Endothelial cell (in vitro differentiated cells): Measurements from ENCODE around the gene PRKCG. TPM values are rescaled to one million over a fixed set of nuclear protein-coding genes. Genes with fewer than 3 reads are reported as not detected.

Source experiments
- DNase-seq: peaks from one replicate; pipeline ENCODE4 v3.0.0; 2021; ENCODE audit warnings: low spot score
- H3K27ac Mint-ChIP-seq: one replicate; pipeline ENCODE4 v1.8.0; 2021; ENCODE audit warnings: mixed read lengths, inconsistent platforms; ENCODE audit not compliant: unreplicated experiment
- H3K27me3 Mint-ChIP-seq: one replicate; pipeline ENCODE4 v1.8.0; 2021; ENCODE audit warnings: mild to moderate bottlenecking, moderate library complexity, mixed read lengths, inconsistent platforms; ENCODE audit not compliant: unreplicated experiment
- H3K36me3 Mint-ChIP-seq: one replicate; pipeline ENCODE4 v1.8.0; 2021; ENCODE audit warnings: mild to moderate bottlenecking, low read depth, mixed read lengths, inconsistent platforms; ENCODE audit not compliant: unreplicated experiment
- H3K4me1 Mint-ChIP-seq: one replicate; pipeline ENCODE4 v1.8.0; 2021; ENCODE audit warnings: mild to moderate bottlenecking, mixed read lengths, inconsistent platforms; ENCODE audit not compliant: unreplicated experiment
- H3K4me3 Mint-ChIP-seq: one replicate; pipeline ENCODE4 v1.8.0; 2021; ENCODE audit warnings: mild to moderate bottlenecking, mixed read lengths, inconsistent platforms; ENCODE audit not compliant: unreplicated experiment
- H3K9me3 Mint-ChIP-seq: one replicate; pipeline ENCODE4 v1.8.0; 2021; ENCODE audit warnings: mixed read lengths, inconsistent platforms; ENCODE audit not compliant: unreplicated experiment
- total RNA-seq: library from RNA; stranded (reverse); fragmentation: NEBNext Ultra II Directional; extraction: Animal tissue kit (Norgen Biotek cat#: 25700); gene quantifications from one replicate; pipeline ENCODE4 v1.2.1, GENCODE V29; 2021; ENCODE audit not compliant: unreplicated experiment
- TF ChIP-seq, protein P1 (sequence below): fragments of 200-600 bp; sonication (generic); IDR thresholded peaks from one replicate; pipeline ENCODE4 v1.5.0; 2021; ENCODE audit warnings: antibody characterized with exemption; ENCODE audit not compliant: unreplicated experiment

Gene PRKCG
- total RNA-seq, 1 donor from 2014 or later = 0.92 TPM

DNA sequence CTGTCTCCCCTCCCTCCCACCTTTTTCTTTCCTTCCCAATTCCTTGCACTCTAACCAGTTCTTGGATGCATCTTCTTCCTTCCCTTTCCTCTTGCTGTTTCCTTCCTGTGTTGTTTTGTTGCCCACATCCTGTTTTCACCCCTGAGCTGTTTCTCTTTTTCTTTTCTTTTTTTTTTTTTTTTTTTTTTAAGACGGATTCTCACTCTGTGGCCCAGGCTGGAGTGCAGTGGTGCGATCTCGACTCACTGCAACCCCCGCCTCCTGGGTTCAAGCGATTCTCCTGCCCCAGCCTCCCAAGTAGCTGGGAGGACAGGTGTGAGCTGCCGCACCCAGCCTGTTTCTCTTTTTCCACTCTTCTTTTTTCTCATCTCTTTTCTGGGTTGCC, 7.4 kb upstream of the PRKCG start:
- DNase-seq = no peak
- peaks cover 51% of the 10 kb centered on the region for H3K36me3 Mint-ChIP-seq
- H3K9me3 Mint-ChIP-seq = peaks cover 4% of the 10 kb centered on the region
- TF ChIP-seq, protein P1, sequence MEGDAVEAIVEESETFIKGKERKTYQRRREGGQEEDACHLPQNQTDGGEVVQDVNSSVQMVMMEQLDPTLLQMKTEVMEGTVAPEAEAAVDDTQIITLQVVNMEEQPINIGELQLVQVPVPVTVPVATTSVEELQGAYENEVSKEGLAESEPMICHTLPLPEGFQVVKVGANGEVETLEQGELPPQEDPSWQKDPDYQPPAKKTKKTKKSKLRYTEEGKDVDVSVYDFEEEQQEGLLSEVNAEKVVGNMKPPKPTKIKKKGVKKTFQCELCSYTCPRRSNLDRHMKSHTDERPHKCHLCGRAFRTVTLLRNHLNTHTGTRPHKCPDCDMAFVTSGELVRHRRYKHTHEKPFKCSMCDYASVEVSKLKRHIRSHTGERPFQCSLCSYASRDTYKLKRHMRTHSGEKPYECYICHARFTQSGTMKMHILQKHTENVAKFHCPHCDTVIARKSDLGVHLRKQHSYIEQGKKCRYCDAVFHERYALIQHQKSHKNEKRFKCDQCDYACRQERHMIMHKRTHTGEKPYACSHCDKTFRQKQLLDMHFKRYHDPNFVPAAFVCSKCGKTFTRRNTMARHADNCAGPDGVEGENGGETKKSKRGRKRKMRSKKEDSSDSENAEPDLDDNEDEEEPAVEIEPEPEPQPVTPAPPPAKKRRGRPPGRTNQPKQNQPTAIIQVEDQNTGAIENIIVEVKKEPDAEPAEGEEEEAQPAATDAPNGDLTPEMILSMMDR = no peak
- H3K4me3 Mint-ChIP-seq = peak overlapping the region; percentile 91
- peaks cover 41% of the 10 kb centered on the region for H3K27me3 Mint-ChIP-seq
- H3K4me1 Mint-ChIP-seq = peaks cover 49% of the 10 kb centered on the region
- peak overlapping the region; percentile 97 for H3K27ac Mint-ChIP-seq

DNA sequence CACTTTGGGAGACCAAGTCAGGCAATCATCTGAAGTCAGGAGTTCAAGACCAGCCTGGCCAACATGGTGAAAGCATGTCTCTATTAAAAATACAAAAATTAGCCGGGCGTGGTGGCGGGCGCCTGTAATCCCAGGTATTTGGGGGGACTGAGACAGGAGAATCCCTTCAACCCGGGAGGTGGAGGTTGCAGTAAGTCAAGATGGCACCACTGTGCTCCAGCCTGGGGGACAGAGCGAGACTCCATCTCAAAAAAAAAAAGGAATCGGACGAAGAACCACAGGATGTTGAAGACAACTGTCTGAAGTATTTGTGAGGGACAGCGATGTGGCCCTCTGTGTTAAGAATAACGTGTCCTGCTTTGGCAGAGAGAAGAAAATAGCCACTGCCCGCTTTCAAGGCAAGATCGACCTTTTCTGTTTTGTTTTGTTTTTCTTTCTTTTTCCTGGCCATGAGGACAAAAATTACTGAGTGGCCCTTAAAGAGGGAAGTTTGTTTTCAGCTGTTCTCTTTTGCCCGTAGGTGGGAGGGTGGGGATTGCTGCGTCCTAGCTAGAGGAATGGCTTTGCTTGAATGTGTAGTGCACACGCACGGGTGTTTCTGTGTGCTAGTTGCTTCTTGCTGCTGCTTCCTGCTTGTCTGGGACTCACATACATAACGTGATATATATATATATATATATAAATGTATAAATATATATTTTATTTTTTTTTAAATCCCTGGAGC, 6.2 kb upstream of the PRKCG start:
- Mint-ChIP-seq H3K9me3 (peaks cover 4% of the 10 kb centered on the region), H3K36me3 (peaks cover 48% of the 10 kb centered on the region), H3K4me3 (peak overlapping the region; percentile 14), H3K4me1 (peaks cover 45% of the 10 kb centered on the region), H3K27me3 (peaks cover 36% of the 10 kb centered on the region), H3K27ac (peak overlapping the region; percentile 80)
- DNase-seq = no peak
- TF ChIP-seq, protein P1 = no peak

DNA sequence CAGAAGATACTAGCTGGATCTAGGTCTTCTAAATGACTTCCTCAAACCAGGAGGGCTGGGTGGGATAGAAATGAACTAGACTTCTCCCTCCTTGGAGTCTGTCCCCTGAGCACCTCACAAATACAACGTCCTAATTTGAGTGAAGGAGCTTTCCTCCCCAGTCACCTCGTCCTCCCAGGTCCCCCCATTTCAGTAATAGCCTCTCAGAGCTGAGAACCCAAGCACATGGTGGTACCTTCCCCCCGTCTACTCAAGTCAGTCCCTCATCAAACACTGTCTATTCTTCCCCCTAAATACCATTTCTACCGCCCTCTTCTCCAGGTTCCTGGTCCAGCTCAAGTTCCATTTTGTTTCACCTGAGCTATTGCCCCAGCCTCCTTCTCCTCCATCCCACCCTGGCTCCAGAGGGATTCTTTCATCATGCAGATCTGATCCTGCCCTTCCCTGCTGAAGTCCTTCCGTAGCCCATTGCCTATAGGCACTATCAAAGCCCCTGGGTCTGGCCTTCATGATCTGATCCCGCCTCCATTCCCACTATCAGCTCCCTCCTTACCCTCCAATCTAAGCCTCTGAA, 5.3 kb upstream of the PRKCG start:
- Mint-ChIP-seq H3K27me3 (peaks cover 28% of the 10 kb centered on the region), H3K27ac (peak overlapping the region; percentile 12), H3K36me3 (peaks cover 40% of the 10 kb centered on the region), H3K4me1 (peaks cover 36% of the 10 kb centered on the region), H3K9me3 (peaks cover 4% of the 10 kb centered on the region), H3K4me3 (peak overlapping the region; percentile 62)
- TF ChIP-seq, protein P1 = no peak
- no peak for DNase-seq

DNA sequence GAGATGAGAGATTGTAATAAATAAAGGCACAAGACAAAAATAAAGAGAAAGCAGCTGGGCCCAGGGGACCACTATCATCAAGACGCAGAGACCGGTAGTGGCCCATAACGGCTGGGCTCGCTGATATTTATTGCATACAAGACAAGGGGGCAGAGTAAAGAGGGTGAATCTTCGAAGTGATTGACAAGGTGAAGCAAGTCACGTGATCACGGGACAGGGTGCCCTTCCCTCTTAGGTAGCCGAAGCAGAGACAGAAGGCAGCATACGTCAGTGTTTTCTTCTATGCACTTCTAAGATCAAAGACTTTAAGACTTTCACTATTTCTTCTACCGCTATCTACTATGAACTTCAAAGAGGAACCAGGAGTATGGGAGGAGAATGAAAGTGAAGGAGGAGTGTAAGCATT, 4.6 kb upstream of the PRKCG start:
- Mint-ChIP-seq H3K27me3 (peaks cover 24% of the 10 kb centered on the region), H3K27ac (peak overlapping the region; percentile 12), H3K4me3 (peak overlapping the region; percentile 62)

More for the DNA sequence above, 4.6 kb upstream of the PRKCG start:
- TF ChIP-seq, protein P1 = no peak
- H3K36me3 Mint-ChIP-seq = peaks cover 39% of the 10 kb centered on the region
- peaks cover 36% of the 10 kb centered on the region for H3K4me1 Mint-ChIP-seq
- peaks cover 4% of the 10 kb centered on the region for H3K9me3 Mint-ChIP-seq
- DNase-seq = no peak
